A549 (cell line): ENCODE results near the gene FAXC. TPM values are rescaled to one million over a fixed set of nuclear protein-coding genes. Genes with fewer than 3 reads are reported as not detected.

Source experiments
- ATAC-seq, 2 experiments: fragments of 200-7000 bp in 1 of 2; fragments of >200 bp in 1 of 2; cut with Nextera tagmentation in 1 of 2; cut with Tn5 transposase in 1 of 2; 3 replicates each; pipeline versions ENCODE4 v1.8.0 to v1.9.1; 2018 to 2020; ENCODE audit warnings: mild to moderate bottlenecking in 1 of 2, moderate library complexity in 1 of 2
- CTCF ChIA-PET: fragments of 300-600 bp; sonication (Branson Sonifier 250); formaldehyde crosslinking; extraction: SDS; loops from one replicate; lab custom pipeline; 2021; ENCODE audit warnings: antibody characterized with exemption, inconsistent platforms; lab: Yijun Ruan, JAX
- POLR2A ChIA-PET: fragments of 350-600 bp; formaldehyde crosslinking; extraction: SDS; loops from one replicate; lab custom pipeline; 2021; ENCODE audit warnings: antibody characterized with exemption, inconsistent platforms; lab: Yijun Ruan, JAX
- DNase-seq, 2 experiments: peaks; one replicate each; pipeline versions ENCODE4 v3.0.0 to v3.0.0-alpha.2; 2011 to 2016; ENCODE audit warnings: low read depth in 1 of 2, low spot score in 1 of 2
- FAIRE-seq: peaks from 2 replicates; lab custom pipeline; 2011; peaks lifted over from hg19 to GRCh38; lab: Jason Lieb, UNC
- H3K27ac ChIP-seq, 2 experiments: fragments of >200 bp; sonication (Bioruptor Twin); formaldehyde crosslinking; 3 replicates each; pipeline ENCODE4 v1.5.1; 2016 to 2017
- H3K4me1 ChIP-seq: fragments of >200 bp; sonication (Bioruptor Twin); formaldehyde crosslinking; 3 replicates; pipeline ENCODE4 v1.6.1; 2016
- H3K4me2 ChIP-seq: fragments of >200 bp; sonication (Bioruptor Twin); formaldehyde crosslinking; 3 replicates; pipeline ENCODE4 v1.6.1; 2016
- H3K4me3 ChIP-seq: fragments of >200 bp; sonication (Bioruptor Twin); formaldehyde crosslinking; 3 replicates; pipeline ENCODE4 v1.5.1; 2016
- H3K9me3 ChIP-seq: fragments of >200 bp; sonication (Bioruptor Twin); formaldehyde crosslinking; 3 replicates; pipeline ENCODE4 v1.6.1; 2016
- BHLHE40 ChIP-seq: IDR thresholded peaks from 2 replicates; pipeline ENCODE4 v1.6.1; 2012; ENCODE audit warnings: low read depth, low read length, inconsistent platforms
- CBX8 ChIP-seq: fragments of 200-600 bp; sonication (generic); IDR thresholded peaks from 2 replicates; pipeline ENCODE4 v1.6.1; 2016
- CHD2 ChIP-seq: fragments of 150-350 bp; IDR thresholded peaks from 2 replicates; pipeline ENCODE4 v1.6.1; 2014; ENCODE audit warnings: low read length; ENCODE audit not compliant: partially characterized antibody
- EHMT2 ChIP-seq: fragments of 200-600 bp; sonication (generic); IDR thresholded peaks from 2 replicates; pipeline ENCODE4 v1.6.1; 2016; ENCODE audit warnings: antibody characterized with exemption, low read depth, mild to moderate bottlenecking, moderate library complexity
- GATA3 ChIP-seq: IDR thresholded peaks from 2 replicates; pipeline ENCODE4 v1.6.1; 2012; ENCODE audit warnings: borderline replicate concordance
- JUNB ChIP-seq: fragments of >200 bp; sonication (Bioruptor Twin); formaldehyde crosslinking; IDR thresholded peaks from 2 replicates; pipeline ENCODE4 v1.6.1; 2016
- KDM1A ChIP-seq: fragments of 200-600 bp; sonication (generic); IDR thresholded peaks from 2 replicates; pipeline ENCODE4 v1.6.1; 2016; ENCODE audit warnings: low read depth, mild to moderate bottlenecking
- POLR2A ChIP-seq: IDR thresholded peaks from 2 replicates; pipeline ENCODE4 v1.6.1; 2012; ENCODE audit warnings: mild to moderate bottlenecking, low read length
- POLR2AphosphoS2 ChIP-seq: conservative IDR thresholded peaks from 2 replicates; pipeline ENCODE4 v1.6.1; 2012; ENCODE audit warnings: low read length, improper control_type of control experiment, inconsistent platforms
- RCOR1 ChIP-seq: fragments of 150-350 bp; IDR thresholded peaks from 2 replicates; pipeline ENCODE4 v1.6.1; 2014; ENCODE audit warnings: antibody characterized with exemption, low read length, low read depth
- RNF2 ChIP-seq: fragments of 200-600 bp; sonication (generic); IDR thresholded peaks from 2 replicates; pipeline ENCODE4 v1.6.1; 2016; ENCODE audit warnings: low read depth, mild to moderate bottlenecking, antibody characterized with exemption, moderate library complexity, borderline replicate concordance
- SREBF2 ChIP-seq: fragments of 450-650 bp; IDR thresholded peaks from 2 replicates; pipeline ENCODE4 v1.6.1; 2014; ENCODE audit warnings: mild to moderate bottlenecking, moderate library complexity
- ZNF302 ChIP-seq: fragments of 250-450 bp; sonication (Bioruptor Pico); IDR thresholded peaks from 2 replicates; pipeline ENCODE4 v1.9.0; 2021; ENCODE audit warnings: inconsistent platforms, mild to moderate bottlenecking, moderate library complexity
- WGBS: methylation state at CpG from one replicate; pipeline ENCODE4 v1.1.6; 2017; ENCODE audit errors: missing lambda C conversion rate; 5-methylcytosine and 5-hydroxymethylcytosine counted together
- polyA plus RNA-seq, 4 experiments: library from polyadenylated mRNA; depleted of rRNA in 3 of 4; stranded (reverse); fragments of >200 nt; fragmentation: RNase III in 1 of 4; extraction: RNeasy Plus Mini Kit Qiagen cat#74134 plus additional on column Dnase treatment in 1 of 4; gene quantifications; 2 replicates in 3 of 4; 3 replicates in 1 of 4; pipeline ENCODE4 v1.2.3, GENCODE V29; 2011 to 2017
- TF ChIP-seq, protein P1 (sequence below): fragments of >200 bp; sonication (Bioruptor Twin); formaldehyde crosslinking; IDR thresholded peaks from 3 replicates; pipeline ENCODE4 v1.6.1; 2016
- TF ChIP-seq, protein P2 (sequence below): IDR thresholded peaks from 2 replicates; pipeline ENCODE4 v1.6.1; 2012
- TF ChIP-seq, protein P3 (sequence below): fragments of 200-600 bp; sonication (generic); IDR thresholded peaks from 2 replicates; pipeline ENCODE4 v1.6.1; 2016; ENCODE audit warnings: antibody characterized with exemption, mild to moderate bottlenecking, moderate library complexity
- TF ChIP-seq, protein P4 (sequence below): fragments of 150-350 bp; IDR thresholded peaks from 2 replicates; pipeline ENCODE4 v1.6.1; 2014; ENCODE audit warnings: low read depth, mild to moderate bottlenecking, low read length
- TF ChIP-seq, protein P5 (sequence below): fragments of 250-450 bp; sonication (Bioruptor Pico); IDR thresholded peaks from 2 replicates; pipeline ENCODE4 v1.5.0; 2021; ENCODE audit warnings: mild to moderate bottlenecking, moderate library complexity, borderline replicate concordance
- TF ChIP-seq, protein P6 (sequence below): fragments of >200 bp; sonication (Bioruptor Twin); formaldehyde crosslinking; IDR thresholded peaks from 2 replicates; pipeline ENCODE4 v1.6.1; 2016
- TF ChIP-seq, protein P7 (sequence below): fragments of 450-650 bp; IDR thresholded peaks from 2 replicates; pipeline ENCODE4 v1.6.1; 2014; ENCODE audit warnings: antibody characterized with exemption

Gene FAXC
- polyA plus RNA-seq, 2 of the 4 experiments (the other 2 are of a cell fraction): 5.8 to 9.8 TPM

DNA sequence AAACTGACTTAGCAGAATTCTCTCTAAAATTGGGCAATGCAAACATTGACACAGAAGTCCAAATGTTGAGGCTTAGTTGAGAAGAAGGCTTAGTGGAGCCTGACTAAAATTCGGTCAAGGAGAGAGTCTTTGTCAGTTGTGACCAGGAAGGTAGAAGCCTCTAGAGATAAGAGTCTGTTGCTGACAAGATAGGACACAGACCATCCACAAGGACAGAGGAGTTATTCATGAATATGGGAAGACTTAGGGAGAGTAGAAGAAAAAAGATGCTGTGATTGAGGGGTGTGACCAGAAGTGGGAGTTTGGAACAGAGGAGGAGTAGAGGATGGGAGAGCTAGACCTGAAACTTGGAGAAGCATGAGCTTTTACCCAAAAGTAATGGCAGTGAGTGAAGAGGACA, 7.2 kb upstream of the FAXC start:
- TF ChIP-seq BHLHE40: no peak
- TF ChIP-seq, protein P1, sequence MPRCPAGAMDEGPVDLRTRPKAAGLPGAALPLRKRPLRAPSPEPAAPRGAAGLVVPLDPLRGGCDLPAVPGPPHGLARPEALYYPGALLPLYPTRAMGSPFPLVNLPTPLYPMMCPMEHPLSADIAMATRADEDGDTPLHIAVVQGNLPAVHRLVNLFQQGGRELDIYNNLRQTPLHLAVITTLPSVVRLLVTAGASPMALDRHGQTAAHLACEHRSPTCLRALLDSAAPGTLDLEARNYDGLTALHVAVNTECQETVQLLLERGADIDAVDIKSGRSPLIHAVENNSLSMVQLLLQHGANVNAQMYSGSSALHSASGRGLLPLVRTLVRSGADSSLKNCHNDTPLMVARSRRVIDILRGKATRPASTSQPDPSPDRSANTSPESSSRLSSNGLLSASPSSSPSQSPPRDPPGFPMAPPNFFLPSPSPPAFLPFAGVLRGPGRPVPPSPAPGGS: no peak
- no peak for TF ChIP-seq POLR2A
- TF ChIP-seq, protein P2, sequence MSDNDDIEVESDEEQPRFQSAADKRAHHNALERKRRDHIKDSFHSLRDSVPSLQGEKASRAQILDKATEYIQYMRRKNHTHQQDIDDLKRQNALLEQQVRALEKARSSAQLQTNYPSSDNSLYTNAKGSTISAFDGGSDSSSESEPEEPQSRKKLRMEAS: no peak
- TF ChIP-seq, all 56 proteins: peak for 0
- DNase-seq (no peak), FAIRE-seq (no peak), ATAC-seq (no peak)
- CTCF ChIA-PET: interaction anchor here (2.1 kb wide), 1 partner anchor 26 kb away, joined by 7 read pairs; no protein-coding TSS in a partner anchor
- Histone ChIP-seq H3K9me3 (no peaks in the 10 kb centered on the region), H3K4me2 (no peak overlapping the region), H3K27ac (no peak overlapping the region), H3K4me1 (no peaks in the 10 kb centered on the region), H3K4me3 (no peak overlapping the region)
- POLR2A ChIA-PET: no interaction called here
- WGBS: 0% methylated on average over 1 of the region's 1 CpG

DNA sequence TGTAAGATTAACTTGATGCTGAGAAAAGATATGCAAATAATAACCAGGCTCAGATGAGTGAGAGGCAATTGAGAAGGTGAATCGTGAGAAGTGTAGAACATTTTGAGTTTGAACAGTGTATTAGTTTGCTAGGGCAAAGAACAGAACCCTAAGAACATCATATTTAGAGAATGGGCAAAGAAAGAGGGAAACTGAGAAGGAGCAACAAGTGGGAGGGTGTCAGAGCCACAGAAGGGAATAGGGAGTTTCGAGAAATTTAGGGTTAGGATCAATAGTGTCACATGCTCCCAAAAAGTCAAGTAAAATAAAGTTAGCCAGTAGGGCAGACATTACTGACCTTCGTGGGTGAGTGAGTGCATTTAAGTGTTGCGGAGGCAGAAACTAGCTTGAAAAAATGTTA, 5.5 kb upstream of the FAXC start:
- WGBS: 21% methylated on average over 4 of the region's 4 CpGs
- no peak for DNase-seq
- no peak for ATAC-seq
- H3K4me3 ChIP-seq: no peak overlapping the region
- no peak overlapping the region for H3K27ac ChIP-seq
- TF ChIP-seq GATA3: no peak
- TF ChIP-seq BHLHE40: no peak
- no peak for TF ChIP-seq RCOR1
- TF ChIP-seq, protein P3, sequence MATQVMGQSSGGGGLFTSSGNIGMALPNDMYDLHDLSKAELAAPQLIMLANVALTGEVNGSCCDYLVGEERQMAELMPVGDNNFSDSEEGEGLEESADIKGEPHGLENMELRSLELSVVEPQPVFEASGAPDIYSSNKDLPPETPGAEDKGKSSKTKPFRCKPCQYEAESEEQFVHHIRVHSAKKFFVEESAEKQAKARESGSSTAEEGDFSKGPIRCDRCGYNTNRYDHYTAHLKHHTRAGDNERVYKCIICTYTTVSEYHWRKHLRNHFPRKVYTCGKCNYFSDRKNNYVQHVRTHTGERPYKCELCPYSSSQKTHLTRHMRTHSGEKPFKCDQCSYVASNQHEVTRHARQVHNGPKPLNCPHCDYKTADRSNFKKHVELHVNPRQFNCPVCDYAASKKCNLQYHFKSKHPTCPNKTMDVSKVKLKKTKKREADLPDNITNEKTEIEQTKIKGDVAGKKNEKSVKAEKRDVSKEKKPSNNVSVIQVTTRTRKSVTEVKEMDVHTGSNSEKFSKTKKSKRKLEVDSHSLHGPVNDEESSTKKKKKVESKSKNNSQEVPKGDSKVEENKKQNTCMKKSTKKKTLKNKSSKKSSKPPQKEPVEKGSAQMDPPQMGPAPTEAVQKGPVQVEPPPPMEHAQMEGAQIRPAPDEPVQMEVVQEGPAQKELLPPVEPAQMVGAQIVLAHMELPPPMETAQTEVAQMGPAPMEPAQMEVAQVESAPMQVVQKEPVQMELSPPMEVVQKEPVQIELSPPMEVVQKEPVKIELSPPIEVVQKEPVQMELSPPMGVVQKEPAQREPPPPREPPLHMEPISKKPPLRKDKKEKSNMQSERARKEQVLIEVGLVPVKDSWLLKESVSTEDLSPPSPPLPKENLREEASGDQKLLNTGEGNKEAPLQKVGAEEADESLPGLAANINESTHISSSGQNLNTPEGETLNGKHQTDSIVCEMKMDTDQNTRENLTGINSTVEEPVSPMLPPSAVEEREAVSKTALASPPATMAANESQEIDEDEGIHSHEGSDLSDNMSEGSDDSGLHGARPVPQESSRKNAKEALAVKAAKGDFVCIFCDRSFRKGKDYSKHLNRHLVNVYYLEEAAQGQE: no peak
- no peak for TF ChIP-seq SREBF2
- TF ChIP-seq POLR2A: no peak
- no peak for TF ChIP-seq CBX8
- TF ChIP-seq EHMT2: no peak
- TF ChIP-seq, protein P4, sequence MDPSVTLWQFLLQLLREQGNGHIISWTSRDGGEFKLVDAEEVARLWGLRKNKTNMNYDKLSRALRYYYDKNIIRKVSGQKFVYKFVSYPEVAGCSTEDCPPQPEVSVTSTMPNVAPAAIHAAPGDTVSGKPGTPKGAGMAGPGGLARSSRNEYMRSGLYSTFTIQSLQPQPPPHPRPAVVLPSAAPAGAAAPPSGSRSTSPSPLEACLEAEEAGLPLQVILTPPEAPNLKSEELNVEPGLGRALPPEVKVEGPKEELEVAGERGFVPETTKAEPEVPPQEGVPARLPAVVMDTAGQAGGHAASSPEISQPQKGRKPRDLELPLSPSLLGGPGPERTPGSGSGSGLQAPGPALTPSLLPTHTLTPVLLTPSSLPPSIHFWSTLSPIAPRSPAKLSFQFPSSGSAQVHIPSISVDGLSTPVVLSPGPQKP: no peak
- TF ChIP-seq ZNF302 (CRISPR knock-in tag): no peak
- TF ChIP-seq, protein P2: no peak
- TF ChIP-seq CHD2: no peak
- TF ChIP-seq, protein P5, sequence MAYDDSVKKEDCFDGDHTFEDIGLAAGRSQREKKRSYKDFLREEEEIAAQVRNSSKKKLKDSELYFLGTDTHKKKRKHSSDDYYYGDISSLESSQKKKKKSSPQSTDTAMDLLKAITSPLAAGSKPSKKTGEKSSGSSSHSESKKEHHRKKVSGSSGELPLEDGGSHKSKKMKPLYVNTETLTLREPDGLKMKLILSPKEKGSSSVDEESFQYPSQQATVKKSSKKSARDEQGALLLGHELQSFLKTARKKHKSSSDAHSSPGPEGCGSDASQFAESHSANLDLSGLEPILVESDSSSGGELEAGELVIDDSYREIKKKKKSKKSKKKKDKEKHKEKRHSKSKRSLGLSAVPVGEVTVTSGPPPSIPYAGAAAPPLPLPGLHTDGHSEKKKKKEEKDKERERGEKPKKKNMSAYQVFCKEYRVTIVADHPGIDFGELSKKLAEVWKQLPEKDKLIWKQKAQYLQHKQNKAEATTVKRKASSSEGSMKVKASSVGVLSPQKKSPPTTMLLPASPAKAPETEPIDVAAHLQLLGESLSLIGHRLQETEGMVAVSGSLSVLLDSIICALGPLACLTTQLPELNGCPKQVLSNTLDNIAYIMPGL (CRISPR knock-in tag): no peak
- TF ChIP-seq JUNB: no peak
- TF ChIP-seq KDM1A: no peak
- no peak for TF ChIP-seq POLR2AphosphoS2
- no peak for TF ChIP-seq RNF2
- TF ChIP-seq, protein P6, sequence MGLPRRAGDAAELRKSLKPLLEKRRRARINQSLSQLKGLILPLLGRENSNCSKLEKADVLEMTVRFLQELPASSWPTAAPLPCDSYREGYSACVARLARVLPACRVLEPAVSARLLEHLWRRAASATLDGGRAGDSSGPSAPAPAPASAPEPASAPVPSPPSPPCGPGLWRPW: no peak
- TF ChIP-seq, protein P7, sequence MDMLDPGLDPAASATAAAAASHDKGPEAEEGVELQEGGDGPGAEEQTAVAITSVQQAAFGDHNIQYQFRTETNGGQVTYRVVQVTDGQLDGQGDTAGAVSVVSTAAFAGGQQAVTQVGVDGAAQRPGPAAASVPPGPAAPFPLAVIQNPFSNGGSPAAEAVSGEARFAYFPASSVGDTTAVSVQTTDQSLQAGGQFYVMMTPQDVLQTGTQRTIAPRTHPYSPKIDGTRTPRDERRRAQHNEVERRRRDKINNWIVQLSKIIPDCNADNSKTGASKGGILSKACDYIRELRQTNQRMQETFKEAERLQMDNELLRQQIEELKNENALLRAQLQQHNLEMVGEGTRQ: no peak
- no peak overlapping the region for H3K4me2 ChIP-seq
- H3K4me1 ChIP-seq: peaks cover 7% of the 10 kb centered on the region
- no peaks in the 10 kb centered on the region for H3K9me3 ChIP-seq
- ChIA-PET CTCF (no interaction called here), POLR2A (no interaction called here)
- FAIRE-seq: no peak
